Measurements from ENCODE around the gene TNPO3.

- TF ChIP-seq CTCF (IDR thresholded peaks at IDR 0.05) (no peak), POLR2A (IDR thresholded peaks at IDR 0.05) (no peak)
These were observed 2.5 kb downstream of the TNPO3 start for GRCh38 chr7:129052441-129052840.
